ENCODE results near the gene PDILT.
"Not testable (repeated sequence)": the region's sequence is repeated elsewhere in the genome, so short reads cannot be mapped to it uniquely, and the experiment has no call there.

The PDILT gene

GRCh38 chr16:20323591-20324117 lies 80.9 kb downstream of the PDILT start:
- no peaks in the 10 kb centered on the region for H3K36me3 ChIP-seq (ENCODE audit: control insufficient read depth, insufficient read depth, low read length)
- 0 out of 2 replicates have a peak, but pooled peaks cover 1% of the 10 kb centered on the region for H3K4me1 ChIP-seq (ENCODE audit: control insufficient read depth, insufficient read depth, low read length)
- no peaks in the 10 kb centered on the region for H3K27me3 ChIP-seq (ENCODE audit: control insufficient read depth, insufficient read depth, low read length)
- H3K27ac ChIP-seq (ENCODE audit: low read length): no peak overlapping the region
- H3K4me3 ChIP-seq (ENCODE audit: low read length): no peak overlapping the region
- no CpG with 5 or more reads among the region's 9 CpGs for WGBS (ENCODE audit: insufficient coverage, insufficient read length)
- DNase-seq (ENCODE audit: low read depth, low spot score): no peak
- no peaks in the 10 kb centered on the region for H3K9me3 ChIP-seq (ENCODE audit: control insufficient read depth, insufficient read depth, low read length)

GRCh38 chr16:20322696-20323095 lies 81.8 kb downstream of the PDILT start:
- DNase-seq (ENCODE audit: low read depth, low spot score): no peak
- Histone ChIP-seq H3K27me3 (ENCODE audit: control insufficient read depth, insufficient read depth, low read length) (no peaks in the 10 kb centered on the region), H3K27ac (ENCODE audit: low read length) (no peak overlapping the region), H3K4me3 (ENCODE audit: low read length) (no peak overlapping the region), H3K36me3 (ENCODE audit: control insufficient read depth, insufficient read depth, low read length) (no peaks in the 10 kb centered on the region), H3K4me1 (ENCODE audit: control insufficient read depth, insufficient read depth, low read length) (0 out of 2 replicates have a peak, but pooled peaks cover 1% of the 10 kb centered on the region), H3K9me3 (ENCODE audit: control insufficient read depth, insufficient read depth, low read length) (no peaks in the 10 kb centered on the region)
- WGBS (ENCODE audit: insufficient coverage, insufficient read length): no CpG with 5 or more reads among the region's 4 CpGs

GRCh38 chr16:20321671-20322070 lies 82.9 kb downstream of the PDILT start:
- 0 out of 2 replicates have a peak, but pooled peaks cover 1% of the 10 kb centered on the region for H3K4me1 ChIP-seq (ENCODE audit: control insufficient read depth, insufficient read depth, low read length)
- no peak for DNase-seq (ENCODE audit: low read depth, low spot score)
- no CpG with 5 or more reads among the region's 1 CpG for WGBS (ENCODE audit: insufficient coverage, insufficient read length)
- no peaks in the 10 kb centered on the region for H3K36me3 ChIP-seq (ENCODE audit: control insufficient read depth, insufficient read depth, low read length)
- H3K4me3 ChIP-seq (ENCODE audit: low read length): no peak overlapping the region
- H3K27ac ChIP-seq (ENCODE audit: low read length): no peak overlapping the region
- H3K9me3 ChIP-seq (ENCODE audit: control insufficient read depth, insufficient read depth, low read length): no peaks in the 10 kb centered on the region
- no peaks in the 10 kb centered on the region for H3K27me3 ChIP-seq (ENCODE audit: control insufficient read depth, insufficient read depth, low read length)

GRCh38 chr16:20321051-20321450 lies 83.5 kb downstream of the PDILT start:
- not testable (repeated sequence) for DNase-seq (ENCODE audit: low read depth, low spot score); H3K36me3 ChIP-seq (ENCODE audit: control insufficient read depth, insufficient read depth, low read length); H3K4me3 ChIP-seq (ENCODE audit: low read length); H3K9me3 ChIP-seq (ENCODE audit: control insufficient read depth, insufficient read depth, low read length); H3K27ac ChIP-seq (ENCODE audit: low read length); H3K4me1 ChIP-seq (ENCODE audit: control insufficient read depth, insufficient read depth, low read length); H3K27me3 ChIP-seq (ENCODE audit: control insufficient read depth, insufficient read depth, low read length)
- WGBS (ENCODE audit: insufficient coverage, insufficient read length): no CpG with 5 or more reads among the region's 2 CpGs

DNA sequence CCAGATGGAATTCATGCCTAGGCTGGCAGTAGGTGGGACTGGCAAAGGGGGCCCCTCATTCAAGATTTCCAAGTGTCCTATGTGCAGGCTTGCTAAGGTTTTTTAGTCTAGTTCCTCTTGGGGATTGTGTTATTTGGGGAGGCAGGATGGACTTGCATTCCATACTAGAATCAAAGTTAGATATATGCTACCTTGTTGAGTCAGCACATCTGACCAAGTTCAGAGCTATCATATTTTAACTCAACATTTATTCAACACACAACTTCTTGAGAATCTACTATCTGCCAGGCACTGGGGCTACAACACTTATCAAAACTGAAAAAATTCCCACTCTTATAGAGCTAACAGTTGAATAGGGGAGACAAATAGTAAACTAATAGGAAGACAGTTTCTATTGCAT lies 83.9 kb downstream of the PDILT start:
- H3K36me3 ChIP-seq (ENCODE audit: control insufficient read depth, insufficient read depth, low read length): no peaks in the 10 kb centered on the region
- H3K9me3 ChIP-seq (ENCODE audit: control insufficient read depth, insufficient read depth, low read length): no peaks in the 10 kb centered on the region
- H3K27me3 ChIP-seq (ENCODE audit: control insufficient read depth, insufficient read depth, low read length): no peaks in the 10 kb centered on the region
- no peak overlapping the region for H3K27ac ChIP-seq (ENCODE audit: low read length)
- no peak overlapping the region for H3K4me3 ChIP-seq (ENCODE audit: low read length)
- DNase-seq (ENCODE audit: low read depth, low spot score): no peak
- H3K4me1 ChIP-seq (ENCODE audit: control insufficient read depth, insufficient read depth, low read length): 0 out of 2 replicates have a peak, but pooled peaks cover 1% of the 10 kb centered on the region

DNA sequence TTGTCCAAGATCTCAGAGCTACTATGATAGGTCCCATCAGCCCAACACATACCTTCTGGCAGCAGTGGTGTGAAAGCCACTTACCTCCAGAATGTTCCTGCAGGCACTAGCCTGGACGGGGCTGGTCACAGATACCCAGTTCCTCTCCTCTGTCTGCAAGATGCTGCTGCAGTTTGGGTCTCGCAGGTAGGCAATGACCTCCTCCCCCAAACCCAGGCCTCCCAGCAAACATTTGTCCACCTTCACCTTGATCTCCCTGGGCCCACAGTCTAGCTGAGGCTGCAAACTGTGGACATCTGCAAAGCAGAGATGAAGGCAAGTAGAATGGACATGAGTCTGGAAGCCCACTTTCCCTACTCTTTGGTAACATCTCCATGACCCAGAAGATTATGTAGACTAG lies 84.4 kb downstream of the PDILT start:
- Histone ChIP-seq H3K4me3 (ENCODE audit: low read length) (no peak overlapping the region), H3K4me1 (ENCODE audit: control insufficient read depth, insufficient read depth, low read length) (0 out of 2 replicates have a peak, but pooled peaks cover 1% of the 10 kb centered on the region), H3K27me3 (ENCODE audit: control insufficient read depth, insufficient read depth, low read length) (no peaks in the 10 kb centered on the region), H3K36me3 (ENCODE audit: control insufficient read depth, insufficient read depth, low read length) (no peaks in the 10 kb centered on the region), H3K27ac (ENCODE audit: low read length) (no peak overlapping the region), H3K9me3 (ENCODE audit: control insufficient read depth, insufficient read depth, low read length) (no peaks in the 10 kb centered on the region)
- no peak for DNase-seq (ENCODE audit: low read depth, low spot score)
- no CpG with 5 or more reads among the region's 2 CpGs for WGBS (ENCODE audit: insufficient coverage, insufficient read length)

- H3K27me3 ChIP-seq (ENCODE audit: control insufficient read depth, insufficient read depth, low read length): no peaks in the 10 kb centered on the region
- no CpG with 5 or more reads among the region's 1 CpG for WGBS (ENCODE audit: insufficient coverage, insufficient read length)
- DNase-seq (ENCODE audit: low read depth, low spot score): no peak
- no peak overlapping the region for H3K27ac ChIP-seq (ENCODE audit: low read length)
- H3K4me1 ChIP-seq (ENCODE audit: control insufficient read depth, insufficient read depth, low read length): 0 out of 2 replicates have a peak, but pooled peaks cover 1% of the 10 kb centered on the region
- H3K36me3 ChIP-seq (ENCODE audit: control insufficient read depth, insufficient read depth, low read length): no peaks in the 10 kb centered on the region
- no peaks in the 10 kb centered on the region for H3K9me3 ChIP-seq (ENCODE audit: control insufficient read depth, insufficient read depth, low read length)
- no peak overlapping the region for H3K4me3 ChIP-seq (ENCODE audit: low read length)
Observed at GRCh38 chr16:20319406-20319805, 85.1 kb downstream of the PDILT start.

GRCh38 chr16:20318437-20318836 lies 86.1 kb downstream of the PDILT start:
- no peak overlapping the region for H3K4me3 ChIP-seq (ENCODE audit: low read length)
- H3K36me3 ChIP-seq (ENCODE audit: control insufficient read depth, insufficient read depth, low read length): no peaks in the 10 kb centered on the region
- H3K4me1 ChIP-seq (ENCODE audit: control insufficient read depth, insufficient read depth, low read length): no peaks in the 10 kb centered on the region
- no peaks in the 10 kb centered on the region for H3K27me3 ChIP-seq (ENCODE audit: control insufficient read depth, insufficient read depth, low read length)
- WGBS (ENCODE audit: insufficient coverage, insufficient read length): no CpG with 5 or more reads among the region's 3 CpGs
- H3K27ac ChIP-seq (ENCODE audit: low read length): no peak overlapping the region
- DNase-seq (ENCODE audit: low read depth, low spot score): no peak
- H3K9me3 ChIP-seq (ENCODE audit: control insufficient read depth, insufficient read depth, low read length): no peaks in the 10 kb centered on the region

DNA sequence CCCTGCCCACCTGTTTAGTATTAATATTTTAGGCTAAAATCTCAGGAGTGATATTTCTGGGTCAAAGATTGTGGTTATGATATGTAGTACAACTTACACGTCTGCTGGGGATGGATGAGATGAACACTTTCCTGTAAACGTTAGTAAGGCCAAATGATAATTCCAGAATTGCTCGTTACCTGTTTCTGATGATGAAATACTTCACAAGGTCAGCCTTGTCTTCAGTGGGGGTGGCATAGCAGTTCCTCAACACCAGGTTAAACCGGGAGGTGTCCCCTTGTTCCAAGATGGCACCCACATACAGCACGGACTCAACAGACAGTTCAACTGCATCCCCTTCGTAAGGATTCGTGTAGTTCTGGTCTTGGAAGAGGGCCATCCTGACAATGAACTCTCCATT lies 86.5 kb downstream of the PDILT start:
- DNase-seq (ENCODE audit: low read depth, low spot score): no peak
- no CpG with 5 or more reads among the region's 7 CpGs for WGBS (ENCODE audit: insufficient coverage, insufficient read length)
- H3K9me3 ChIP-seq (ENCODE audit: control insufficient read depth, insufficient read depth, low read length): no peaks in the 10 kb centered on the region
- no peak overlapping the region for H3K4me3 ChIP-seq (ENCODE audit: low read length)
- H3K36me3 ChIP-seq (ENCODE audit: control insufficient read depth, insufficient read depth, low read length): no peaks in the 10 kb centered on the region
- H3K27ac ChIP-seq (ENCODE audit: low read length): no peak overlapping the region
- no peaks in the 10 kb centered on the region for H3K27me3 ChIP-seq (ENCODE audit: control insufficient read depth, insufficient read depth, low read length)
- H3K4me1 ChIP-seq (ENCODE audit: control insufficient read depth, insufficient read depth, low read length): no peaks in the 10 kb centered on the region

DNA sequence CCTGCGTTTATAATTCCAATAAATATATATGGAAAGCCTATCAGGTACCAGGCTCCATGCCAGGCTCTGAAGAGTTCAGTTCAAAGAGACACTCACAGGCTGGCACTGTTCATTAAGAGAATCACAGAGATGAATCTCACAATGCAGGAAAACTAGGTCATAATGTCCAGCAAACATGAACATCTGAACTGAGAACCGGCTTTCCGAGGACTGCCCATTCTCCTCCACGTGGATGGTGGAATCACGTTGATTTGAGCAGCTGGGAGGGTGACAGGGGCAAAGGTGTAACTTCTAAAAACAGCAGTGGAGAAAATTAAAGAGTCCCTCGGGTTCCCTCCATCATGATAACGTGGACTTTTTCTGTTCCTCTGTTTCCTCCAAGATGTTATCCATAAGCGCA lies 87.4 kb downstream of the PDILT start:
- Histone ChIP-seq H3K4me3 (ENCODE audit: low read length) (no peak overlapping the region), H3K27me3 (ENCODE audit: control insufficient read depth, insufficient read depth, low read length) (no peaks in the 10 kb centered on the region), H3K27ac (ENCODE audit: low read length) (no peak overlapping the region), H3K9me3 (ENCODE audit: control insufficient read depth, insufficient read depth, low read length) (no peaks in the 10 kb centered on the region), H3K4me1 (ENCODE audit: control insufficient read depth, insufficient read depth, low read length) (no peaks in the 10 kb centered on the region), H3K36me3 (ENCODE audit: control insufficient read depth, insufficient read depth, low read length) (no peaks in the 10 kb centered on the region)
- DNase-seq (ENCODE audit: low read depth, low spot score): no peak
- WGBS (ENCODE audit: insufficient coverage, insufficient read length): 100% methylated on average over 1 of the region's 8 CpGs

- no peak for DNase-seq (ENCODE audit: low read depth, low spot score)
- Histone ChIP-seq H3K27ac (ENCODE audit: low read length) (no peak overlapping the region), H3K4me3 (ENCODE audit: low read length) (no peak overlapping the region), H3K36me3 (ENCODE audit: control insufficient read depth, insufficient read depth, low read length) (no peaks in the 10 kb centered on the region), H3K9me3 (ENCODE audit: control insufficient read depth, insufficient read depth, low read length) (no peaks in the 10 kb centered on the region), H3K4me1 (ENCODE audit: control insufficient read depth, insufficient read depth, low read length) (no peaks in the 10 kb centered on the region), H3K27me3 (ENCODE audit: control insufficient read depth, insufficient read depth, low read length) (no peaks in the 10 kb centered on the region)
- 100% methylated on average over 5 of the region's 5 CpGs for WGBS (ENCODE audit: insufficient coverage, insufficient read length)
Observed at GRCh38 chr16:20316715-20317114, 87.8 kb downstream of the PDILT start.

Measured in iPS DF 6.9 (cell line).